SK-N-SH (cell line): ENCODE data around the gene NNT.

Source experiments
- CHD2 ChIP-seq: fragments of 150-350 bp; IDR thresholded peaks from 2 replicates; pipeline ENCODE4 v1.6.1; 2018; ENCODE audit warnings: low read length; ENCODE audit not compliant: partially characterized antibody
- CTCF ChIP-seq: fragments of 200-600 bp; sonication (generic); IDR thresholded peaks from 2 replicates; pipeline ENCODE4 v1.6.1; 2017; ENCODE audit warnings: antibody characterized with exemption, mild to moderate bottlenecking, moderate library complexity
- TF ChIP-seq, protein P1 (sequence below): IDR thresholded peaks from 2 replicates; pipeline ENCODE4 v1.6.1; 2012; ENCODE audit warnings: mild to moderate bottlenecking, low read depth, low read length, moderate library complexity
- TF ChIP-seq, protein P2 (sequence below): IDR thresholded peaks from 2 replicates; pipeline ENCODE4 v1.4.0; 2012; ENCODE audit warnings: low read depth

DNA sequence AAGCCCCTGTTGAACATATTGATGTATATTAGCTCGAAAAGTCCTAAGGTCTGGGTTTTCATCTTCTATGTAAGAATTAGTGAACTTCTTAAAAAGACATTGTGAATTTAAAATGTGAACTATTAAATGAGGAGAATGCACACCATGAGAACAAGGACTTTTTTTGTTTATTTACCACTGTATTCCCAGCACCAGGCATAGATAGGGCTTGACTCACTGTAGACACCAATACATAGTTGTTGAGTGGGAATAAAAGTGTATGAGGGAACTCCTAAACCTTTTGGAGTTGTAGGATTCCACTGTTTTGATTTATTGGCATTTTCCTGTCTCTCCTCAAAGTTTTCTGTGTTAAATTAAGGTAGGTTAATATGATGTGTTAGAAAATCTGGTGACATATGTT, 40.3 kb downstream of the NNT start:
- TF ChIP-seq CHD2: no peak
- TF ChIP-seq CTCF: no peak
- TF ChIP-seq, protein P1, sequence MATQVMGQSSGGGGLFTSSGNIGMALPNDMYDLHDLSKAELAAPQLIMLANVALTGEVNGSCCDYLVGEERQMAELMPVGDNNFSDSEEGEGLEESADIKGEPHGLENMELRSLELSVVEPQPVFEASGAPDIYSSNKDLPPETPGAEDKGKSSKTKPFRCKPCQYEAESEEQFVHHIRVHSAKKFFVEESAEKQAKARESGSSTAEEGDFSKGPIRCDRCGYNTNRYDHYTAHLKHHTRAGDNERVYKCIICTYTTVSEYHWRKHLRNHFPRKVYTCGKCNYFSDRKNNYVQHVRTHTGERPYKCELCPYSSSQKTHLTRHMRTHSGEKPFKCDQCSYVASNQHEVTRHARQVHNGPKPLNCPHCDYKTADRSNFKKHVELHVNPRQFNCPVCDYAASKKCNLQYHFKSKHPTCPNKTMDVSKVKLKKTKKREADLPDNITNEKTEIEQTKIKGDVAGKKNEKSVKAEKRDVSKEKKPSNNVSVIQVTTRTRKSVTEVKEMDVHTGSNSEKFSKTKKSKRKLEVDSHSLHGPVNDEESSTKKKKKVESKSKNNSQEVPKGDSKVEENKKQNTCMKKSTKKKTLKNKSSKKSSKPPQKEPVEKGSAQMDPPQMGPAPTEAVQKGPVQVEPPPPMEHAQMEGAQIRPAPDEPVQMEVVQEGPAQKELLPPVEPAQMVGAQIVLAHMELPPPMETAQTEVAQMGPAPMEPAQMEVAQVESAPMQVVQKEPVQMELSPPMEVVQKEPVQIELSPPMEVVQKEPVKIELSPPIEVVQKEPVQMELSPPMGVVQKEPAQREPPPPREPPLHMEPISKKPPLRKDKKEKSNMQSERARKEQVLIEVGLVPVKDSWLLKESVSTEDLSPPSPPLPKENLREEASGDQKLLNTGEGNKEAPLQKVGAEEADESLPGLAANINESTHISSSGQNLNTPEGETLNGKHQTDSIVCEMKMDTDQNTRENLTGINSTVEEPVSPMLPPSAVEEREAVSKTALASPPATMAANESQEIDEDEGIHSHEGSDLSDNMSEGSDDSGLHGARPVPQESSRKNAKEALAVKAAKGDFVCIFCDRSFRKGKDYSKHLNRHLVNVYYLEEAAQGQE: no peak
- TF ChIP-seq, protein P2, sequence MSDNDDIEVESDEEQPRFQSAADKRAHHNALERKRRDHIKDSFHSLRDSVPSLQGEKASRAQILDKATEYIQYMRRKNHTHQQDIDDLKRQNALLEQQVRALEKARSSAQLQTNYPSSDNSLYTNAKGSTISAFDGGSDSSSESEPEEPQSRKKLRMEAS: no peak
